ENCODE results near the gene PRR33.

Gene PRR33

DNA sequence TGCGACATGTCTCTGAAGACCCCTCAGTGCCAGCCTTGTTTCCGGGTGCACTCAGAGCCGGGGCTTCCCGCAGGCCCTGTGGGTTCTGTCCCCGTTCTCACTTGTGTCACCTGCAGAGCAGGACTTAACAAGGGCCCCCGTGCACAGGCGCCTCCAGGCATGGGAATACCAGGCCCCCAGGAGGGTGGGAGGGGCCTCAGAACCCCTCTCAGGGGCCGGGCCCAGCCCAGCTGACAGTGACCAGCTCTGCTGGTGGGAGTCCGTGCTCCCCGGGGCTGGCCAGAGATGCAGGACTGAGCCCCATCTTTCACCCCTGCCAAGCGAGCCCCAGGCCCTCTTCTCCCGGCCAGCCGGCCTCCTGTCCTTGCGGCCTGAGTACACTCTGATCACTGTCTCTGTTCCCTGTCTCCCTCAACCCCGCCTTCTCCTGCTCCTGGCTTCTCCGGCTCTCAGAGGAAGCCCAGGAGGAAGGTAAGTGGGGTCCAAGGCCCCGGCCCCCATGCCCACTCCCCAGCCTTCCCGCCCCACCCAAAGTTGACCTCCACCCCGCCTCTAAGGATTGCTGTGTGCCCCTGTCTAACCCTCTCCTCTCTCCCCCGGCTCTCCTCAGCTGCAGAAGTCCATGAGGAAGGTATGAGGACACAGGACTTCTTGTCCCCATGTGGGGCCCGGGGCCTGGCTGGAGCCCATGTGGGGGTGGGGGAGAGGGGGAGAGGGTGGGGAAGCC lies 33.1 kb upstream of the PRR33 start:
- DNase-seq (ENCODE audit: low read depth, low spot score) = no peak
- H3K4me3 ChIP-seq (ENCODE audit: low read depth, low read length) = no peak overlapping the region
- TF ChIP-seq, protein P1, sequence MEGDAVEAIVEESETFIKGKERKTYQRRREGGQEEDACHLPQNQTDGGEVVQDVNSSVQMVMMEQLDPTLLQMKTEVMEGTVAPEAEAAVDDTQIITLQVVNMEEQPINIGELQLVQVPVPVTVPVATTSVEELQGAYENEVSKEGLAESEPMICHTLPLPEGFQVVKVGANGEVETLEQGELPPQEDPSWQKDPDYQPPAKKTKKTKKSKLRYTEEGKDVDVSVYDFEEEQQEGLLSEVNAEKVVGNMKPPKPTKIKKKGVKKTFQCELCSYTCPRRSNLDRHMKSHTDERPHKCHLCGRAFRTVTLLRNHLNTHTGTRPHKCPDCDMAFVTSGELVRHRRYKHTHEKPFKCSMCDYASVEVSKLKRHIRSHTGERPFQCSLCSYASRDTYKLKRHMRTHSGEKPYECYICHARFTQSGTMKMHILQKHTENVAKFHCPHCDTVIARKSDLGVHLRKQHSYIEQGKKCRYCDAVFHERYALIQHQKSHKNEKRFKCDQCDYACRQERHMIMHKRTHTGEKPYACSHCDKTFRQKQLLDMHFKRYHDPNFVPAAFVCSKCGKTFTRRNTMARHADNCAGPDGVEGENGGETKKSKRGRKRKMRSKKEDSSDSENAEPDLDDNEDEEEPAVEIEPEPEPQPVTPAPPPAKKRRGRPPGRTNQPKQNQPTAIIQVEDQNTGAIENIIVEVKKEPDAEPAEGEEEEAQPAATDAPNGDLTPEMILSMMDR (IDR thresholded peaks at IDR 0.05; ENCODE audit: insufficient read depth, low read length, missing control alignments) = no peak
- POLR2A ChIA-PET = no interaction called here
- CTCF ChIA-PET = no interaction called here

GRCh38 chr11:1924181-1924580 lies 32.5 kb upstream of the PRR33 start:
- ChIA-PET POLR2A (no interaction called here), CTCF (interaction anchor here (5.0 kb wide), 1 partner anchor 42 kb away, joined by 27 read pairs; no protein-coding TSS in a partner anchor)
- TF ChIP-seq, protein P1 (IDR thresholded peaks at IDR 0.05; ENCODE audit: insufficient read depth, low read length, missing control alignments) = no peak
- no peak overlapping the region for H3K4me3 ChIP-seq (ENCODE audit: low read depth, low read length)
- no peak for DNase-seq (ENCODE audit: low read depth, low spot score)

GRCh38 chr11:1923201-1923956 lies 31.7 kb upstream of the PRR33 start:
- no peak for DNase-seq (ENCODE audit: low read depth, low spot score)
- TF ChIP-seq, protein P1 (IDR thresholded peaks at IDR 0.05; ENCODE audit: insufficient read depth, low read length, missing control alignments) = no peak
- ChIA-PET POLR2A (no interaction called here), CTCF (interaction anchor here (1.4 to 5.0 kb wide), 3 partner anchors 41 to 271 kb away, joined by 3 to 27 read pairs (median 12); no protein-coding TSS in a partner anchor)
- no peak overlapping the region for H3K4me3 ChIP-seq (ENCODE audit: low read depth, low read length)

GRCh38 chr11:1922481-1923081 lies 30.9 kb upstream of the PRR33 start:
- TF ChIP-seq, protein P1 (IDR thresholded peaks at IDR 0.05; ENCODE audit: insufficient read depth, low read length, missing control alignments) = no peak
- no peak overlapping the region for H3K4me3 ChIP-seq (ENCODE audit: low read depth, low read length)
- ChIA-PET POLR2A (no interaction called here), CTCF (interaction anchor here (1.2 to 5.0 kb wide), 5 partner anchors 9 to 270 kb away, joined by 3 to 27 read pairs (median 4); no protein-coding TSS in a partner anchor)
- DNase-seq (ENCODE audit: low read depth, low spot score) = no peak

DNA sequence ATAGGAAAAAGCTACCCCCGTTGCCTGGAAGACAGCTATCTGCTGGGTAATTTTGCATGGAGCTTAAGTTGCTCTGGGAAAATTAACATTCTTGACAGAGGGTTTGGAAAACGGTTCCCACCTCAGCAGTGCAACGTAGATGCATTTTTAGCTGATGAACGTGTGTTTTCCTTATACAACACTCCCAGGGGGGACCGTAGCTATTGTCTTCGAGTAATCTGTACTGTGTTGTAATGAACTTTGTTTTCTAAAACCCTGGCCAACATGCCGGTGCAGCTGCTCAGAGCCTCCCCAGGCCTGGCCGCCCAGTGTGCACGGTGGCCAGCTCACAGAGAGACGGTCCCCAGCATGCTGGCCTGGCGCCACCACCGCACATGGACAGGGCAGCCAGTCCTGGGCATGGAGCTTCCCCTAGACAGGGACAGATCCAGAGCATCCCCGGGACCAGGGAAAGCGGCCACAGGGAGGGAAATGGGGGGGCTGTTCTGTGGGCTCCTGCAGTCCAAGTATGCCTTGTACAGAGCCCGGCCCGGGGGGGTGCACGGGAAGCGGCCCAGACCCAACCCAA lies 30.0 kb upstream of the PRR33 start:
- TF ChIP-seq, protein P1 (IDR thresholded peaks at IDR 0.05; ENCODE audit: insufficient read depth, low read length, missing control alignments) = no peak
- ChIA-PET POLR2A (no interaction called here), CTCF (interaction anchor here (0.7 to 5.0 kb wide), 8 partner anchors 10 to 269 kb away, joined by 3 to 27 read pairs (median 4); no protein-coding TSS in a partner anchor)
- no peak for DNase-seq (ENCODE audit: low read depth, low spot score)
- H3K4me3 ChIP-seq (ENCODE audit: low read depth, low read length) = no peak overlapping the region
